ENCODE data around the gene EPHA7.

GRCh38 chr6:93389192-93389591 is 30.2 kb downstream of the EPHA7 start:
- TF ChIP-seq CTCF (IDR thresholded peaks at IDR 0.05), result no peak
- no peak for TF ChIP-seq POLR2A (IDR thresholded peaks at IDR 0.05)

Measured in breast epithelium (tissue), 3 donors.